VCaP (cell line): Measurements from ENCODE around the gene MRPS14.
"Not testable (repeated sequence)": the region's sequence is repeated elsewhere in the genome, so short reads cannot be mapped to it uniquely, and the experiment has no call there.

ENCODE experiments used
- H3K27ac ChIP-seq: fragments of 450-650 bp; 2 replicates; pipeline ENCODE4 v1.5.1; 2017
- TF ChIP-seq, protein P1 (sequence below): fragments of 450-650 bp; conservative IDR thresholded peaks from 2 replicates; pipeline ENCODE4 v1.5.1; 2017; ENCODE audit warnings: mild to moderate bottlenecking, moderate library complexity

The MRPS14 gene

DNA sequence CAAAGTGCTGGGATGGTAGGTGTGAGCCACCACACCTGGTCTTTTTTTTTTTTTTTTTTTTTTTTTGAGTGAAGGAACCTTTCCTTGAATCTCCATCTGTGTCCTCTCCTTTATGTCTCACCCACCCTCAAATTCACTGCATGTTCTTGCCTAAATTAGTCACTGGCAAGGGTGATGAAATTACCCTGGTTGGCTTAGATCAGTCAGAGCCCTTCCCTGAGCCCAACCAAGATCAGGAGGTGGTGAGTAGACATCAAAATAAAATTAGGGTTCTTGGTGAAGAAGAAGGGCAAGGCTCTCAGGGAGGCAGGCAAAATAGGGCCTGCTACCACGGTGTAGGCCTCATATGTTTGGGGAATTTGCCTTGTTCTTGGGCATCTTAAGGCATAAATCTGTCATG is 39.1 kb upstream of the MRPS14 start:
- TF ChIP-seq, protein P1, sequence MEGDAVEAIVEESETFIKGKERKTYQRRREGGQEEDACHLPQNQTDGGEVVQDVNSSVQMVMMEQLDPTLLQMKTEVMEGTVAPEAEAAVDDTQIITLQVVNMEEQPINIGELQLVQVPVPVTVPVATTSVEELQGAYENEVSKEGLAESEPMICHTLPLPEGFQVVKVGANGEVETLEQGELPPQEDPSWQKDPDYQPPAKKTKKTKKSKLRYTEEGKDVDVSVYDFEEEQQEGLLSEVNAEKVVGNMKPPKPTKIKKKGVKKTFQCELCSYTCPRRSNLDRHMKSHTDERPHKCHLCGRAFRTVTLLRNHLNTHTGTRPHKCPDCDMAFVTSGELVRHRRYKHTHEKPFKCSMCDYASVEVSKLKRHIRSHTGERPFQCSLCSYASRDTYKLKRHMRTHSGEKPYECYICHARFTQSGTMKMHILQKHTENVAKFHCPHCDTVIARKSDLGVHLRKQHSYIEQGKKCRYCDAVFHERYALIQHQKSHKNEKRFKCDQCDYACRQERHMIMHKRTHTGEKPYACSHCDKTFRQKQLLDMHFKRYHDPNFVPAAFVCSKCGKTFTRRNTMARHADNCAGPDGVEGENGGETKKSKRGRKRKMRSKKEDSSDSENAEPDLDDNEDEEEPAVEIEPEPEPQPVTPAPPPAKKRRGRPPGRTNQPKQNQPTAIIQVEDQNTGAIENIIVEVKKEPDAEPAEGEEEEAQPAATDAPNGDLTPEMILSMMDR = no peak
- no peak overlapping the region for H3K27ac ChIP-seq

DNA sequence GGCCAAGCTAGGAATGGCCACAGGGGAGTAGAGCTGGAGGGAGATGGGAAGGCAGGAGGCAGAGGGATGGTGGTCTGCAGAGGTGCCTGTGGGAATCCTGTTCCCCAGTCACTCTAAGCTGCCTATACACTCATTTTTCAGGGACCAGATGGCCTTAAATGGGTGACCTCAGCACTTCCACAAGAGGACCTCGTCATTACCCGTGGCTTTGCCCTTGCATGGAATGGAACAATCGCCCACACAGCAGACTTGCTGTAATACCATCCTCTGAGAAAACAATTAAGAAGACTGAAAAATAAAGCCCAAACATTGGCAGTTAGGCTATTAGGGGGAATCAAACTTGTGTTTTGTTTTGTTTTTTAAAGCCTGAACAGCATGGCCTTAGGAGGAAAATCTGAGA is 31.5 kb upstream of the MRPS14 start:
- no peak overlapping the region for H3K27ac ChIP-seq
- TF ChIP-seq, protein P1 = no peak

DNA sequence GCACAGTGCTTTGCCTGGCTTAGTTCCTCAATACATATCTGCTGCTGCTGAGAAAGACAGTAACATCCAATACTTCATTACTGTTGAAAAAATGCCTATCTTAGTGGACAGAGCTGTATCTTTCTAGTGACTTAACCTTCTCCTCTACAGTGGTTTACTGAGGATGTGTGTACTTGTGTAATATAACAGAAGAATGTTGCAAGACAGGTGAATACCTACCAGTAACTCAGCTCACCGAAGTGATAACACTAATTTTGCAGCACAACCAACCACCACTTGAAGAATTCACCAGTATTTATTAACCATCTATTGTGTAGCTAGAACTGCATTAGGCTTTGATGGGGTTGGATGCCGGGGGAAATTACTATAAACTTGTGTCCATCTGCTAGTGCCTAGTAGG is 27.8 kb upstream of the MRPS14 start:
- TF ChIP-seq, protein P1 = no peak
- H3K27ac ChIP-seq = no peak overlapping the region

DNA sequence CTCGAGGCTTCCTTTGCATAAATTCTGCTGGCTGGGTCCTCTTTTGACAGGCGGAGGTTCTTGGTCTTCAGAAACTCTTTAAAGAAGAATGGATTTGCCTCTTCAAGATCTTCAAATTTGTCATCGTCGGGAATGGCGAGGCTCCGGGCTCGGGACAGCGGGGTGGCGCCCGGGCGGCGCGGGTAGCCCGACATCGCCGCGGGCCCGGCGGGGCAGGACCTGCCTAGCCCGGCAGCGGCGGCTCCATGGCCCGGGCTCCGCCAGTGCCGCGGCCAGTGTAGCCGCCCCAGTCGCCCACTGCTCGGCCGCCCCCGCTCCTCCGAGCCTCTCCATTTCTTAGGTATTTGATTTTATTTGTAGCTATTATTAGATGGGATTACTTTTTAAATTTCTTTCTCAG is 22.3 kb upstream of the MRPS14 start:
- no peak overlapping the region for H3K27ac ChIP-seq
- TF ChIP-seq, protein P1 = no peak

DNA sequence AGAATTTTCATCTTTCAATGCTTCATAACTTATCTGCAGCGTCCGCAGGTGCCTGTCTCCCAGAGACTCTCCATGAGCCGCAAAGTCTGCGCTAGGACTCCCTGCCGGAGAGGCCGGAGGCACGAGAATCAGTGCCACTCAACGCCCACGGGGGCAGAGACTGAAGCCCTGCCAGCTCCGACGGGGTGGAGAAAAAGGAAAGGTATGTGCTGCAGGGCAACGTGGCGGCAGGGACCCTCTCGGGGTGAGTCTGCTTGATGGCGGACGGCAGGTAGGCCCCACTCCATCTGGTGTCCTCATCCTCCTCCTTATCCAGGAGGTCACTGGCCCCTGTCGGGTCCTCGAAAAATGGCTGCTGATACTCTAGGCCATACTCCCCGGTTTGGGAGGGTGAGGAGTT is 21.9 kb upstream of the MRPS14 start:
- TF ChIP-seq, protein P1 = no peak
- no peak overlapping the region for H3K27ac ChIP-seq

DNA sequence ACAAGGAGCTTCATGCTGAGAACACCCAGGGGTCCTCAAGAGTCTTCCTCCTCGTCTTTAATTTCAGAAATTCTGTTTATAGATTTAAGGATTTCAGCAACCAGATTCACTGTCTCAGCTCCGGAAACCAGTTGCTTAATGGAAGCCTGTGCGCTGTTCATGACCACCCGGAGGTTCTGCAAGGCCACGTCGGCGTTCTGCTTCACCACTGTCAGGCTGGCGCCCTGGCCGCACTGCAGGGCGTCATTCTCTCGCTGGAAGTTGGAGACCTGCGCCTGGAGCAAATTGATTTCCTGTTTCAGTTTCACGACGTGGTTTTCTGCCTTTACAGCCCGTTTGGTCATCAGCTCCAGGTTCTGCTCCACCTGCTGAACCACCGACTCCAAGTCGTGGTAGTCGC is 21.4 kb upstream of the MRPS14 start:
- H3K27ac ChIP-seq = not testable (repeated sequence)

DNA sequence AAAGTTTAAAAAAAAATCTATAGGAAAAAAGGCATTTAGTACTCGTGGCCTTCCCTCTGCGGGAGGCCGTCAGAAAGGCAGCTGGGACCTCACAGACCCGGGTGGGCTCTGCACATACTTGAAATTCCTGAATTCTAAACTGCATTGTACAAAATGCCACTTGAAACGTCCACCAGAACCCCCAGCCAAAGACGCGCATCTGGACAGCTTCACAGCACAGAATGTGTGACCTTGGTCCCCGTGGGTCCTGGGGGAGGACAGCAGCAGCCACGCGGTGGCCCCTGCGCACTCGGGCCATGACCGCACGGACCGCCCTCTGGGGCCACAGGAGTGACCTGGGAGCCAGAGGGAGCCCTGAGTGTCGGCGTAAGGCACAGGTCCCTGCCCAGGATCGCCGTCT is 20.6 kb upstream of the MRPS14 start:
- no peak overlapping the region for H3K27ac ChIP-seq
- TF ChIP-seq, protein P1 = no peak

DNA sequence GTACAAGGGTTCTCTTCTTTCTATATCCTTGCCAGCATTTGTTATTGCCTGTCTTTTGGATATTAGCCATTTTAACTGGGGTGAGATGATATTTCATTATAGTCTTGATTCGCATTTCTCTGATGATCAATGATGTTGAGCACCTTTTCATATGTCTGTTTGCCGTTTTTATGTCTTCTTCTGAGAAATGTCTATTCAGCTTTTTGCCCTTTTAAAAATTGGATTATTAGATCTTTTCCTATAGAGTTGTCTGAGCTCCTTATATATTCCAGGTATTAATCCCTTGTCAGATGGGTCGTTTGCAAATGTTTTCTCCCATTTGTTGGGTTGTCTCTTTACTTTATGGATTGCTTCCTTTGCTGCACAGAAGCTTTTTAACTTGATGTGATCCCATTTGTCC is 19.4 kb upstream of the MRPS14 start:
- H3K27ac ChIP-seq = no peak overlapping the region
- TF ChIP-seq, protein P1 = no peak
